ENCODE results near the gene TRIM28.

DNA sequence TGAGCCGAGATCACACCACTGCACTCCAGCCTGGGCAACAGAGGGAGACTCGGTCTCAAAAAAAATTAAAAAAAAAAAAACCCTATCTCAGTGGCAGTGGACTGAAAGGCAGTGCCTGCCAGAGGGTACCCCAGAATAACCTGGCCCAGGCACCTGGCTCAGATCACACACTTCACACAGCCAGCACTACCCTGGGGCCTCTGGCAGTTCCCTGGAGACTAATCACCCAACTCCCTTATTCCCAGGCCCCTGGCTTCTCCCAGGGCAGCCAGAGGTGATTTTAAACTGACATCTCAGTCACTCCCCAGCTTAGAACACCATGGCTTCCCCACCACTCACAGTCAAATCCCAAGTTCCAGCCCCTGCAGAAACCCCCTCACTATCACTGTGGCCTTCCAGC, 28.6 kb upstream of the TRIM28 start:
- TF ChIP-seq, protein P1, sequence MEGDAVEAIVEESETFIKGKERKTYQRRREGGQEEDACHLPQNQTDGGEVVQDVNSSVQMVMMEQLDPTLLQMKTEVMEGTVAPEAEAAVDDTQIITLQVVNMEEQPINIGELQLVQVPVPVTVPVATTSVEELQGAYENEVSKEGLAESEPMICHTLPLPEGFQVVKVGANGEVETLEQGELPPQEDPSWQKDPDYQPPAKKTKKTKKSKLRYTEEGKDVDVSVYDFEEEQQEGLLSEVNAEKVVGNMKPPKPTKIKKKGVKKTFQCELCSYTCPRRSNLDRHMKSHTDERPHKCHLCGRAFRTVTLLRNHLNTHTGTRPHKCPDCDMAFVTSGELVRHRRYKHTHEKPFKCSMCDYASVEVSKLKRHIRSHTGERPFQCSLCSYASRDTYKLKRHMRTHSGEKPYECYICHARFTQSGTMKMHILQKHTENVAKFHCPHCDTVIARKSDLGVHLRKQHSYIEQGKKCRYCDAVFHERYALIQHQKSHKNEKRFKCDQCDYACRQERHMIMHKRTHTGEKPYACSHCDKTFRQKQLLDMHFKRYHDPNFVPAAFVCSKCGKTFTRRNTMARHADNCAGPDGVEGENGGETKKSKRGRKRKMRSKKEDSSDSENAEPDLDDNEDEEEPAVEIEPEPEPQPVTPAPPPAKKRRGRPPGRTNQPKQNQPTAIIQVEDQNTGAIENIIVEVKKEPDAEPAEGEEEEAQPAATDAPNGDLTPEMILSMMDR (IDR thresholded peaks at IDR 0.05), result no peak
- no peak for TF ChIP-seq POLR2A (IDR thresholded peaks at IDR 0.05)
- TF ChIP-seq EP300 (IDR thresholded peaks at IDR 0.05), result no peak
